Endometrial microvascular endothelial cells (primary cell): ENCODE results near the gene BEX1. TPM values are rescaled to one million over a fixed set of nuclear protein-coding genes. Genes with fewer than 3 reads are reported as not detected.

Experiments used
- in situ Hi-C: cut with HindIII; loops from 2 replicates; pipeline ENCODE4 v1.10.0; 2017; ENCODE audit warnings: low sequenced_read_pairs, low pct_unique_long_range_greater_than_20kb; ENCODE audit errors: inconsistent ontology term
- total RNA-seq: library from RNA; depleted of rRNA; stranded (reverse); fragments of >200 nt; gene quantifications from one replicate; pipeline ENCODE4 v1.2.3, GENCODE V29; 2015; ENCODE audit errors: inconsistent ontology term

The BEX1 gene
- total RNA-seq, 1 donor from 2014 or later: 0.46 TPM

DNA sequence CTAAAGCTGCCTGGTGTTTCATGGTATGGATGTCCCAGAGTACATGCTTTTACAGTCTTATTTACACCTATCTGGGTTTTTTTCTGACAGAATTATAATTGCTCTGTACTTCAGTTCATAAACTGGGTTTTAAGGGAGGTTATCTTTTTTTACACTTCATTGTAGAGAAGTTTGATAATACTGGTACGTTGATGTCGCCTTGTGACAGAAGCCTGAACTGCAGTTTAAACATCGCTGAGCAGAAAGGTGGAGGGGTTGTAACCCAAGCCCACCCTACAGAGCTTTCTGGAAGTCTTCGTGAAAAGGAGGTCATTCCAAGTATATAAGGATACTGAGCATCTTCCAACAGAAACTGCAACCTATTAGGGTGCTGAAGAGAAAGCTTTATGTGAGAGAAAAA is 46.4 kb downstream of the BEX1 start:
- in situ Hi-C loops: no loop called here

- in situ Hi-C loops: no loop called here
These were observed 51.0 kb downstream of the BEX1 start for GRCh38 chrX:103012945-103013344.

Other genes with a start within 250 kb of the BEX1 start
- not detected for gene RAB40AL, start 126.9 kb downstream of the BEX1 start, total RNA-seq
- gene NXF3, start 29.0 kb upstream of the BEX1 start, total RNA-seq: not detected
- gene BEX4, start 150.9 kb upstream of the BEX1 start, total RNA-seq: 18.8 TPM
- gene TCEAL8, start 191.0 kb upstream of the BEX1 start, total RNA-seq: 59.9 TPM
- not detected for gene TCEAL5, start 212.6 kb upstream of the BEX1 start, total RNA-seq
- 0.37 TPM for gene BEX2, start 246.8 kb upstream of the BEX1 start, total RNA-seq